ENCODE measurements around the gene CELA2B.

GRCh38 chr1:15492596-15492995, 16.7 kb downstream of the CELA2B start:
- TF ChIP-seq, protein P1, sequence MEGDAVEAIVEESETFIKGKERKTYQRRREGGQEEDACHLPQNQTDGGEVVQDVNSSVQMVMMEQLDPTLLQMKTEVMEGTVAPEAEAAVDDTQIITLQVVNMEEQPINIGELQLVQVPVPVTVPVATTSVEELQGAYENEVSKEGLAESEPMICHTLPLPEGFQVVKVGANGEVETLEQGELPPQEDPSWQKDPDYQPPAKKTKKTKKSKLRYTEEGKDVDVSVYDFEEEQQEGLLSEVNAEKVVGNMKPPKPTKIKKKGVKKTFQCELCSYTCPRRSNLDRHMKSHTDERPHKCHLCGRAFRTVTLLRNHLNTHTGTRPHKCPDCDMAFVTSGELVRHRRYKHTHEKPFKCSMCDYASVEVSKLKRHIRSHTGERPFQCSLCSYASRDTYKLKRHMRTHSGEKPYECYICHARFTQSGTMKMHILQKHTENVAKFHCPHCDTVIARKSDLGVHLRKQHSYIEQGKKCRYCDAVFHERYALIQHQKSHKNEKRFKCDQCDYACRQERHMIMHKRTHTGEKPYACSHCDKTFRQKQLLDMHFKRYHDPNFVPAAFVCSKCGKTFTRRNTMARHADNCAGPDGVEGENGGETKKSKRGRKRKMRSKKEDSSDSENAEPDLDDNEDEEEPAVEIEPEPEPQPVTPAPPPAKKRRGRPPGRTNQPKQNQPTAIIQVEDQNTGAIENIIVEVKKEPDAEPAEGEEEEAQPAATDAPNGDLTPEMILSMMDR (IDR thresholded peaks at IDR 0.05), result no peak
- no peak for TF ChIP-seq POLR2A (IDR thresholded peaks at IDR 0.05)
